Stimulated activated CD4-positive, alpha-beta T cell treated with anti-CD3 and anti-CD28 coated beads, Interleukin-1b, Interleukin-23, amount 100 ng/mL, for 4 hours (primary cell): ENCODE measurements around the gene GET4.
"Not testable (repeated sequence)": the region's sequence is repeated elsewhere in the genome, so short reads cannot be mapped to it uniquely, and the experiment has no call there.

Experiments
- DNase-seq, 2 donors: peaks; one replicate each; pipeline ENCODE4 v3.0.0-alpha.2; 2020; ENCODE audit warnings: low read depth in 2 of 2

The GET4 gene

GRCh38 chr7:926061-927030 lies 50.0 kb downstream of the GET4 start:
- DNase-seq = no peak

- DNase-seq = no peak
Observed at GRCh38 chr7:927031-927671, 50.8 kb downstream of the GET4 start.

DNA sequence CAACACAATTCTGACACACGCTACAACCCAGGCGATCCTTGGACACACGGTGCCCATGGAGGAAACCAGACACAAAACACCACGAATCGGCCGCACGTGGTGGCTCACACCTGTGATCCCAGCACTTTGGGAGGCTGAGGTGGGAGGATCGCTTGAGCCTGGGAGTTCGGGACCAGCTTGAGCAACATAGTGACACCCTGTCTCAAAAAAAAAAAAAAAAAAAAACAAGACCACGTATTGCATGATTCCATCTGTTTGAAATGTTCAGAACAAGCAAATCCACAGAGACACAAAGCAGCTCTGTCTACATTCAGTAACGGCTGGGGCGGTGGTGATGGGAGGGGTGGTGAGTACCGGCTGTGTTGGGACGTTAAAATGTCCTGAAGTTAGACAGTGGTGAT lies 53.0 kb downstream of the GET4 start:
- no peak for DNase-seq

GRCh38 chr7:930975-931758 lies 54.8 kb downstream of the GET4 start:
- DNase-seq = no peak

GRCh38 chr7:931871-932650 lies 55.7 kb downstream of the GET4 start:
- DNase-seq = no peak

DNA sequence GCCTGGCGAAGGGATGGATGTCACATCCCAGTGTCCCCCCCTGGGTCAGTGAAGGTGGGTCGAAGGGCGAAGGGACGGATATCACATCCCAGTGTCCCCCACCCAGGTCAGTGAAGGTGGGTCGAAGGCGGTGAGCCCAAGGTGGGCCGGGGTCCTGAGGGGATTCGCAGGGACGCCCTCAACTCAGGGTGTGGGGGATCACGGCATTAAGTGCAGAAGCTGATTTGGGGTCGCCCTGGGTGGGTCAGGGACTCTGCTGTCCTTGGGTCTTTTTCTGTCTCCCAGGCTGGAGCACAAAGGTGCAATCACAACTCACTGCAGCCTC lies 56.3 kb downstream of the GET4 start:
- DNase-seq = no peak

DNA sequence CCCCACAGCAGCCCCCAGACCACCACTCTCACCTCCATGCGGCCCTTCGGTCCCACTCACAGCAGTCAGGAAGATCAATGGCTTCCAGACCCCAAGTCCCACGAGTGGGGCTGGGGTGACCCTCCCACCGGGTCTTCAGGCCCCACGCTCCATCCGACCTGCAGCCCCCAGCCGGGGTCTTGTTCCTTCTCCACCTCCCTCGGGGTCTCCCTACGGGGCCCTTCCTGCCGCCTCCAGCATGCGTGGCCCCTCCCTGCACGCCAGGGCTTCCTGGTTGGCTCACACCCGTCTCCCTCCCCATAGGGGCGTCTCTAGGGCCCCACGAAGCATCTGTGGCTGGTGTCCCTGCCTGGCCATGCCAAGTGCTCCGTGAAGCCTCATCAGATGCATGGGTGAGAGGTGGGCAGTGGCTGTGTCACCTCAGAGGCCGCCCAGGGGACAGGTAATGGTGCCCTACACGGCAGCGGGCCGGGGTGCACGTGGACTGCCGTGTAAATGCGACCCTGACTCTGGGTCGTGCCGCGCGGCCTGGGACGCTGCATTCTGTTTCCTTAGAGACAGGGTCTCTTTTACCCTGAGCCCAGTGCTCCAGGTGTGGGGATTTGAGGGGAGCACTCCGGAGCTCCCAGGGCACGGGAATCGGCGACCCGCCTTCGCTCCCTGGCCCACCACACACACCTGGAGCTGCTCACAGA lies 58.3 kb downstream of the GET4 start:
- no peak for DNase-seq

GRCh38 chr7:935164-935873 lies 59.0 kb downstream of the GET4 start:
- no peak for DNase-seq

DNA sequence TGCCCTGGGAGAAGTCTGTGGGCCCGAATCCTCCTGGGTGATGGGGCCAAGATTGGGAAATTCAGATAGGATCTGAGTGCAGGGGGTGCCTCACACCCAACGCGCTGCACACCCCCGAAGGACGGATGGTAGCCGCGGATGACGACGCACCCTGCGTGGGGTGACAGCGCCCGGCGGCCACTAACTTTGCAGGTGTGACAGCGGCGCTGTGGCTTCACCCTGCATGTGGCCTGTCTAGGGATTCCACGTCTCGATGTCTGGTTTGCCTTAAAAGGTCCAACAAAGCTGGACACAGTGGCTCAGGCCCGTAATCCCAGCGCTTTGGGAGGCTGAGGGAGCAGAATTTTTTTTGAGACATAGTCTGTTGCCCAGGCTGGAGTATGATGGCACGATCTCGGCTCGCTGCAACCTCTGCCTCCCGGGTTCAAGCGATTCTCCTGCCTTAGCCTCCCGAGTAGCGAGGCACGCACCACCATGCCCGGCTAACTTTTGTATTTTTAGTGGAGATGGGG lies 59.6 kb downstream of the GET4 start:
- DNase-seq = no peak

DNA sequence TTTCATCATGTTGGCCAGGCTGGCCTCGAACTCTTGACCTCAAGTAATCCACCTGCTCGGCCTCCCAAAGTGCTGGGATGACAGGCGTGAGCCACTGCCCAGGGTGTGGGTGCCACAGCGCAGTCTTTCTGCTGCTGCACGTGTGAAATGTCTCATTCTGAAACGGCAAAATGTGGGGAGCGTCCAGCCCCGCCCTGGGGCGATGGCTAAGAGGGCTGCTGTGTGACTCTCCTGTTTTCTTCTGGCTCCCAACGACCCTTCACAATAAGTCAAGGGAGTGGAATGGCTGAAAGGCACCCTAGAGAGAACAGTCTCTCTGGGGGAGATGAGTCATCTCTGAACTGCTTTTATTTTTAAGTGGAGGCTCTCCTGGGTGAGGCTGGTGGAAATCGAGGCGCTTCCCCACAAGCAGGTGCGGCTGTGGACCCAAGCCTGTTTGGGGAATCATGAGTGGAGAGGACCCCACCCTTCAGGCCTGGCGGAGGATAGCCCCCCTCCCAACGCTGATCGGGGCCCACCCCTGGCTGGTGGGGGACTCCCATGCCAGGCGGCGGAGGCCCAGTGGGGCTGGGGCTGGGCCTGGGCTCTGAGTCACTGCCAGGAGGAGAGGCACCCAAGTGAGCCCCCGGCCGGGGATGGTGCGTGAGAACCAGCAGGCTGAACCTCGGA lies 60.2 kb downstream of the GET4 start:
- DNase-seq = no peak

DNA sequence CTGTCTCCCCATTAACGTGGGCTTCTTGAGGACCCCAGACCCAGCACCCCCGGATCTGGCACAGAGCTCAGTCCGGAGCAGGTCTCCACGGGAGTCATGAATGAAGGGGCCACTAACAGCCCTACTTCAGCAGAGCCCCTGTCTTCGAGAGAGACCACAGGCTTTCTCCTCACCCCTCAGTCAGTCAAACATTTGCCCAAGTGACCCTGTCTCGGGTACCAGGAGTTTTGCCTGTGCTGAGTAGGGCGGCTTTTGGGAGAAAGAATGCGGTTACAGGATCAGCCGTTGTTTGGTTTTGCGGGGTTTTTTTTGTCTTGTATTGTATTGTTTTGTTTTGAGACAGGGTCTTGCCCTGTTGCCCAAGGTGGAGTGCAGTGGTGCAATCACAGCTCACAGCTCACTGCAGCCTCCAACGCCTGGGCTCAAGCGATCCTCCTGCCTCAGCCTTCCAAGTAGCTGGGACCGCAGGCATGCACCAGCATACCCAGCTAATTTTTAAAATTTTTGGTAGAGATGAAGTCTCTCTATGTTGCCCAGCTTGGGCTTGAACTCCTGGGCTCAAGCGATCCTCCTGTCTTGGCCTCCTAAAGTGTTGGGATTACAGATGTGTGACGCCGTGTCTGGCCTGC lies 61.6 kb downstream of the GET4 start:
- DNase-seq = no peak

GRCh38 chr7:938546-939185 lies 62.3 kb downstream of the GET4 start:
- DNase-seq = no peak

GRCh38 chr7:939843-940242 lies 63.5 kb downstream of the GET4 start:
- no peak for DNase-seq

GRCh38 chr7:940599-941408 lies 64.5 kb downstream of the GET4 start:
- no peak for DNase-seq

- DNase-seq = not testable (repeated sequence)
Observed at GRCh38 chr7:943793-944192, 67.4 kb downstream of the GET4 start.

- no peak for DNase-seq
Observed at GRCh38 chr7:944744-945143, 68.4 kb downstream of the GET4 start.

DNA sequence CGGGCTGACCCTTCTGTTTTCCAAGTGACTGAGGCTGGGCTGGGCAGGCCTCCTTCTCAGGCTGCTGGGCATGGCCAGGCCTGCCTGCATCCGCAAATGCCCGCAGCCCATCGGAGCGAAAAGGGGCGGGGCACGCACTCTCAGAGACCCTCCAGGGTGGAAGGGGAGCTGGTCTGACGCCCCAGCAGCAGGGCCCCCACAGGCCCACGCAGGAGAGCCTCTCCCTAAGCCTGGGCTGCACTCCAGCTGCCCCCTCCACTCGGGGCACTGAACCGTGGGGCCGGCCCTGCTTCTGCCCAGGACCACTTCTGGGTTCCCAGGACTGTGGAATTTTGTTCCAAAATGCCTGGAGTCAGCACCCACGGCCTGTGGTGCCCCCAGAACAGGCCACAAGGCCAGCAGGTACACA lies 68.8 kb downstream of the GET4 start:
- DNase-seq = no peak
